HG03442 (cell line): ENCODE measurements around the gene NEUROD1.
A peak's percentile ranks its signal among the peaks of the same experiment; 100 is the strongest.

Source experiments
- ATAC-seq: cut with Tn5 transposase; IDR thresholded peaks from one replicate; pipeline ENCODE4 v1.9.1; 2021; ENCODE audit warnings: mild to moderate bottlenecking, moderate library complexity; ENCODE audit not compliant: unreplicated experiment

The NEUROD1 gene

GRCh38 chr2:181680937-181681811 lies 857 bp upstream of the NEUROD1 start:
- no peak for ATAC-seq

- ATAC-seq, result no peak
These were observed 755 bp downstream of the NEUROD1 start for GRCh38 chr2:181679544-181679979.

GRCh38 chr2:181678861-181679543 lies 1.3 kb downstream of the NEUROD1 start:
- no peak for ATAC-seq

- peak; percentile 44 for ATAC-seq
These were observed 2.3 kb downstream of the NEUROD1 start for GRCh38 chr2:181677912-181678586.

GRCh38 chr2:181675254-181675653 lies 5.1 kb downstream of the NEUROD1 start:
- no peak for ATAC-seq

GRCh38 chr2:181674461-181674860 lies 5.9 kb downstream of the NEUROD1 start:
- ATAC-seq, result no peak

GRCh38 chr2:181673173-181673572 lies 7.1 kb downstream of the NEUROD1 start:
- no peak for ATAC-seq

GRCh38 chr2:181672255-181673008 lies 7.9 kb downstream of the NEUROD1 start:
- peak; percentile 81 for ATAC-seq

GRCh38 chr2:181670632-181671031 lies 9.7 kb downstream of the NEUROD1 start:
- no peak for ATAC-seq

- no peak for ATAC-seq
These were observed 13.1 kb downstream of the NEUROD1 start for GRCh38 chr2:181667234-181667633.

- ATAC-seq, result no peak
These were observed 18.0 kb downstream of the NEUROD1 start for GRCh38 chr2:181662287-181662686.

- no peak for ATAC-seq
These were observed 20.1 kb downstream of the NEUROD1 start for GRCh38 chr2:181660181-181660580.

- no peak for ATAC-seq
These were observed 21.9 kb downstream of the NEUROD1 start for GRCh38 chr2:181658444-181658843.

- no peak for ATAC-seq
These were observed 22.9 kb downstream of the NEUROD1 start for GRCh38 chr2:181657379-181657778.

GRCh38 chr2:181656450-181657291 lies 23.6 kb downstream of the NEUROD1 start, which contains the start of gene CERKL:
TSS of gene CERKL (minus strand) at chr2:181657105. CDS start at chr2:181657006, 99 bp downstream.
- peak; percentile 85 for ATAC-seq

- ATAC-seq, result no peak
These were observed 24.8 kb downstream of the NEUROD1 start for GRCh38 chr2:181655519-181655918.

- no peak for ATAC-seq
These were observed 30.8 kb downstream of the NEUROD1 start for GRCh38 chr2:181649436-181649979.

GRCh38 chr2:181648478-181649155 lies 31.7 kb downstream of the NEUROD1 start:
- ATAC-seq, result no peak

- no peak for ATAC-seq
These were observed 33.8 kb downstream of the NEUROD1 start for GRCh38 chr2:181646415-181646987.
